Testis (tissue), 3 donors: ENCODE results near the gene NUP62. TPM values are rescaled to one million over a fixed set of nuclear protein-coding genes. Genes with fewer than 3 reads are reported as not detected.

Experiments
- DNase-seq: peaks from one replicate; pipeline ENCODE4 v3.0.0-alpha.2; 2019
- H3K27ac ChIP-seq, 2 donors: fragments of 200-600 bp; sonication (generic); one replicate each; pipeline ENCODE4 v1.5.1; 2019
- H3K27me3 ChIP-seq: fragments of 200-600 bp; sonication (generic); one replicate; pipeline ENCODE4 v1.5.1; 2019
- H3K36me3 ChIP-seq: fragments of 200-600 bp; sonication (generic); one replicate; pipeline ENCODE4 v1.5.1; 2017; ENCODE audit warnings: low read depth; ENCODE audit errors: missing control alignments
- H3K4me1 ChIP-seq: fragments of 200-600 bp; sonication (generic); one replicate; pipeline ENCODE4 v1.5.1; 2019
- H3K4me3 ChIP-seq, 2 donors: fragments of 200-600 bp; sonication (generic); one replicate each; pipeline ENCODE4 v1.5.1; 2017 to 2019
- H3K9me3 ChIP-seq: fragments of 200-600 bp; sonication (generic); one replicate; pipeline ENCODE4 v1.5.1; 2017
- POLR2A ChIP-seq: fragments of 450-650 bp; IDR thresholded peaks from one replicate; pipeline ENCODE4 v1.6.1; 2017; ENCODE audit warnings: antibody characterized with exemption, mild to moderate bottlenecking, moderate library complexity
- WGBS, 2 donors: methylation state at CpG; one replicate each; pipeline ENCODE4 v1.1.5; 2018; 5-methylcytosine and 5-hydroxymethylcytosine counted together
- intact Hi-C: fragments of 100-400 bp; cut with DNase I; formaldehyde crosslinking; loops from one replicate; pipeline ENCODE4 v1.15.1; 2023; ENCODE audit warnings: low total_unique reads
- polyA plus RNA-seq: library from polyadenylated mRNA; stranded (reverse); fragments of 350-450 nt; fragmentation: Illumina TruSeq; extraction: RNeasy Lipid Tissue Mini Kit (QIAGEN cat#74804); gene quantifications from one replicate; pipeline ENCODE4 v1.2.3, GENCODE V29; 2014; ENCODE audit warnings: low read depth, low replicate concordance; ENCODE audit not compliant: insufficient read depth
- total RNA-seq, 2 donors: library from RNA; depleted of rRNA; stranded (reverse); fragments of >200 nt; gene quantifications; one replicate each; pipeline ENCODE4 v1.2.3, GENCODE V29; 2016
- TF ChIP-seq, protein P1 (sequence below), 3 experiments: fragments of 450-650 bp in 2 of 3; fragments of 200-600 bp in 1 of 3; sonication (generic) in 1 of 3; IDR thresholded peaks; one replicate each; pipeline ENCODE4 v1.5.1; 2016 to 2019; ENCODE audit warnings: antibody characterized with exemption in 3 of 3, mild to moderate bottlenecking in 2 of 3, moderate library complexity in 1 of 3

The NUP62 gene
- total and polyA plus RNA-seq, 3 donors from 2014 or later: 78.4 to 135 (median 112) TPM

DNA sequence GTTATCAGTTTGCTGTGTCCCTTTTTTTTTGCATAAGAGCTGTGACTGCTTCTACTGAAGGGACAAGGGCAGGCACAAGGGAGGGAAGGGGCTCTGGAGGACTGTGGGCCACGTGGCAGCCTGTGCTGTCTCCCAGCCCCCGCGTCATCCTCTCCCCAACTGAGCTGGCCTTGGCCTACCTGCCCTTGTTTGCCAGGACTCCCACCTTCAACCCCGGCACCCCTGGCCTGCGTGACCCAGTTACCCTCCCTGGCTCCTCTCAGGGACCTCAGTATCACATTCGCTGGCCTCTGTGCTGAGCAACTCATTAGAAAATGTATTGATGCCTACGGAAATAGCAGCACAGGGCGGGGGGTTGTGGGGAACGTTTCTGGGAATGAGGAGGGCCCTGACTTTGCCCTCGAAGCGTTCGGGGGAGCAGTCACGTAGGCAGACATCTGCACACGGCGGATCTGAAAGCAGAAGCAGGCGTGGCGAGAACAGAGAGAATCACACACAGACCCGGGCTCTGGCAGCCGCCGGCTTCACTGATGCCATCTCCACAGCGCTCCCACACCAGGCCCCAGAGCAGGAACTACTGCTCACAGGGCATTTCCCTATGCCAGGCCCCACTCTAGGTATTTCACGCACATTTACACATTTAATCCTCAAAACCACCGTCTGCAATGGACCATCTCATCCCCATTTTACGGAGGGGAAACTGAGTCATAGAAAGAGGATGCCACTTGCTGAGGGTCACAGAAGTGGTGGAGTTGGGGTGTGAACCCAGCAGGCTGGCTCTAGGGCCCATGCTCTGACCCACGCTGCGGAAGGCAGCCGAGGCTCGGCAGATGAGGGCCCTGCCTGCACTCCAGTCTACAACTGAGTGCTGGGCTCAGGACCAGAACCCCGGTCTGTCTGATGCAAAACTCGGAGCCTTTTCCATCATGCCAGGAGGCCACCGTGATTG is 6.0 kb downstream of the NUP62 start:
- Histone ChIP-seq H3K27me3 (no peaks in the 10 kb centered on the region), H3K4me3 (no peak overlapping the region), H3K27ac (no peak overlapping the region), H3K4me1 (peaks cover 14% of the 10 kb centered on the region), H3K36me3 (no peaks in the 10 kb centered on the region), H3K9me3 (no peaks in the 10 kb centered on the region)
- 86 to 87% methylated on average over 31 of the region's 31 CpGs for WGBS, 2 donors
- TF ChIP-seq POLR2A: no peak
- TF ChIP-seq, protein P1, sequence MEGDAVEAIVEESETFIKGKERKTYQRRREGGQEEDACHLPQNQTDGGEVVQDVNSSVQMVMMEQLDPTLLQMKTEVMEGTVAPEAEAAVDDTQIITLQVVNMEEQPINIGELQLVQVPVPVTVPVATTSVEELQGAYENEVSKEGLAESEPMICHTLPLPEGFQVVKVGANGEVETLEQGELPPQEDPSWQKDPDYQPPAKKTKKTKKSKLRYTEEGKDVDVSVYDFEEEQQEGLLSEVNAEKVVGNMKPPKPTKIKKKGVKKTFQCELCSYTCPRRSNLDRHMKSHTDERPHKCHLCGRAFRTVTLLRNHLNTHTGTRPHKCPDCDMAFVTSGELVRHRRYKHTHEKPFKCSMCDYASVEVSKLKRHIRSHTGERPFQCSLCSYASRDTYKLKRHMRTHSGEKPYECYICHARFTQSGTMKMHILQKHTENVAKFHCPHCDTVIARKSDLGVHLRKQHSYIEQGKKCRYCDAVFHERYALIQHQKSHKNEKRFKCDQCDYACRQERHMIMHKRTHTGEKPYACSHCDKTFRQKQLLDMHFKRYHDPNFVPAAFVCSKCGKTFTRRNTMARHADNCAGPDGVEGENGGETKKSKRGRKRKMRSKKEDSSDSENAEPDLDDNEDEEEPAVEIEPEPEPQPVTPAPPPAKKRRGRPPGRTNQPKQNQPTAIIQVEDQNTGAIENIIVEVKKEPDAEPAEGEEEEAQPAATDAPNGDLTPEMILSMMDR (IDR thresholded peaks at IDR 0.05): no peak
- no peak for DNase-seq
- intact Hi-C loops: no loop called here

DNA sequence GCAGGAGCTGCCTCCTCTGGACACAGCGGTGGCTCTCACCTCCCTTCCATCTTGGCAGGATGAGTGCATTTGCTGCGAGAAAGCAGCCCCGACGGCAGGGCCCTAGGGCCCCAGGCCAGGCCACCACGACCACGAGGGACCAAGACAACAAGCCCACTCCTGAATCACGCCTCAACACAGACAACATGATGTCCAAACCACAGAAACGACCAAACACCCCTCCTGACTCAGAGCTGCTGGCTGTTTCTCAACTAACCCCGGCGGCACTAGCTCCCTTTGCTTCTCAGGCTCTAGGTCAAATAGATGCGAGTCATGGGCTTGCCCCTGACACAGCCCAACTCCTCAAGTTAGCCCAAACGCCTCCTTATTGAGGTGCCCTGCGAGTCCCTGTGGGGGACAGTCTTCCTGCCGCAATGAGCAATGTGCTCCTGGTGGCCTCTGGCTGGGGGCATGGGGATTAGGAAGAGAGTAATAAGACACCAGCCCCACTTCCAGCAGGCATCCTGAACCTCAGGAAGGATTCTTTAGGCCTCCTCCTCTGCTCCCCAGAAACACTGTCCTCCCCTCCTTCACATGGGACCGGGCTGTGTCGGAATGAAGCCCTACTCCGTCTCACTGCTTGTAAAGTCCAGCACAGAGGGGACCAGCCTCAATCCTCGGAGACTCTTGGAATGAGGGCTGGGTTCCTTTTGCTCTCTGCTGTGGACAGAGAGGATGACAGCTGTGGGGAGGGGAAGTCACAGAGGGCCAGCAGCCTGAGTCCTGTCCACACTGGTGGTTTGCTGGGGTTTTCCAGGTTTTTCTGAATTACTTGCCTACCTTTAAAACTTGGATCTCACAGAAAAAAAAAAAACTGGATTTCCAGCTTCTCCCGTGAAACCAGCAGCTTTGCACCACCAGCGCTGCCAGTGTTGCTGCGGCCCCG is 7.2 kb downstream of the NUP62 start:
- intact Hi-C loops: no loop called here
- H3K27ac ChIP-seq: no peak overlapping the region
- peaks cover 3% of the 10 kb centered on the region for H3K4me1 ChIP-seq
- TF ChIP-seq POLR2A: no peak
- TF ChIP-seq, protein P1 (IDR thresholded peaks at IDR 0.05): no peak
- WGBS, 2 donors: 92 to 95% methylated on average over 18 to 22 of the region's 22 CpGs
- H3K9me3 ChIP-seq: no peaks in the 10 kb centered on the region
- H3K36me3 ChIP-seq: no peaks in the 10 kb centered on the region
- H3K27me3 ChIP-seq: no peaks in the 10 kb centered on the region
- DNase-seq: no peak
- H3K4me3 ChIP-seq: no peak overlapping the region

DNA sequence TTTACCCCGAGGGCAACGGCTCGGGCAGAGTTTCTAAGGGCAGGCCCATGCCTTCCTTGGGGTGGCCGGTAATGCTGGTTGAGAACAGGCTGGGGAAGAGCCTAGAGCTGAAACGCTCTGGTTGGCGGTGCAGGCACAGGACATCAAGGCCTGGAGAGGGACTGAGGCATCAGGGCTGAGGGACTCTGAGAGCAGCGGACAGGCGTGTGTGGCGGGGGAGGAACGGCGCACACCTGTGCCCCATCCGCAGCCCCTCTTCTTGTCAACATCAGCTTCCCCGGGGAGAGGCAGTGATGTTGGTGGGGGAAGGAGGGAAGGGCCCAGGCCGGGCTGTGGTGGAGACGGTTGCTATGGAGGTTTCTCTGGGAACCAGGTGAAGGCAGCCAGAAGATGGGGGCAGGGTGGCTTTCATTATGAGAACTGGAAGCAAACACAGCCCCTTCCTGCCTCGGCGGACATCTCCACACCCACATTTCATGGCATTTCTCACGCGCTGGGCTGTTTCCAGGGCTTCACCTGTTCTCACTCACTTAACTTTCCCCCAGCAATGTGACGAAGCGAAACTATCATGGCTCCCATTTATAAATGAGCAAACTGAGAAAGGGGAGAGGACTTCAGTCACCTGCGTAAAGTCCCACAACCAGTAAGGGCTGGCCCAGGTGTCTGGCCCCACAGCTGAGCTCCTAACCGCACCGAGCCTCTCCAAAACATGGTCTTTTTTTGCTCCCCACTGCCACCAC is 8.5 kb downstream of the NUP62 start:
- Histone ChIP-seq H3K27me3 (no peaks in the 10 kb centered on the region), H3K4me3 (no peak overlapping the region), H3K9me3 (no peaks in the 10 kb centered on the region), H3K36me3 (no peaks in the 10 kb centered on the region), H3K27ac (no peak overlapping the region), H3K4me1 (peaks cover 3% of the 10 kb centered on the region)
- WGBS, 2 donors: 94 to 96% methylated on average over 24 of the region's 24 CpGs
- intact Hi-C loops: no loop called here
- TF ChIP-seq, protein P1 (IDR thresholded peaks at IDR 0.05): no peak
- TF ChIP-seq POLR2A: no peak
- DNase-seq: no peak

DNA sequence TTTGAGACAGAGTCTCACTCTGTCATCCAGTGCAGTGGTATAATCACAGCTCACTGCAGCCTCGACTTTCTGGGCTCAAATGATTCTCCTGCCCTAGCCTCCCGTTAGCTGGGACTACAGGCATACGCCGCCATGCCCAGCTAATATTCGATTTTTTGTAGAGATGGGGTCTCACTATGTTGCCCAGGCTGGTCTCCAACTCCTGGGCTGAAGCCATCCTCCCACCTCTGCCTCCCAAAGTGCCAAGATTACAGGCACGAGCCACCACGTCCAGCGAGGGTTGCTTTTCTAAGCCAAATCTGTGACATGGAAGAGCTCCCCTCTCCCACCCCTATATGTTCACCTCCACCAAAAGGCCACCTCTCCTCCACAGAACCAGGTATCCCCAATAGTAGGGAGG is 11.2 kb downstream of the NUP62 start:
- Histone ChIP-seq H3K9me3 (no peaks in the 10 kb centered on the region), H3K36me3 (no peaks in the 10 kb centered on the region)
- no peak for DNase-seq

More for the DNA sequence above, 11.2 kb downstream of the NUP62 start:
- Histone ChIP-seq H3K27ac (no peak overlapping the region), H3K27me3 (no peaks in the 10 kb centered on the region), H3K4me1 (peaks cover 7% of the 10 kb centered on the region), H3K4me3 (no peak overlapping the region)
- 92 to 94% methylated on average over 8 of the region's 8 CpGs for WGBS, 2 donors
- TF ChIP-seq, protein P1 (IDR thresholded peaks at IDR 0.05): no peak
- no peak for TF ChIP-seq POLR2A
- intact Hi-C loops: no loop called here
